GM19397 (cell line): ENCODE measurements around the gene ARHGAP31.
"Not testable (repeated sequence)": the region's sequence is repeated elsewhere in the genome, so short reads cannot be mapped to it uniquely, and the experiment has no call there.

ENCODE experiments used
- ATAC-seq: cut with Tn5 transposase; IDR thresholded peaks from one replicate; pipeline ENCODE4 v1.9.1; 2021; ENCODE audit warnings: mild to moderate bottlenecking, moderate library complexity; ENCODE audit not compliant: unreplicated experiment

The ARHGAP31 gene, protein sequence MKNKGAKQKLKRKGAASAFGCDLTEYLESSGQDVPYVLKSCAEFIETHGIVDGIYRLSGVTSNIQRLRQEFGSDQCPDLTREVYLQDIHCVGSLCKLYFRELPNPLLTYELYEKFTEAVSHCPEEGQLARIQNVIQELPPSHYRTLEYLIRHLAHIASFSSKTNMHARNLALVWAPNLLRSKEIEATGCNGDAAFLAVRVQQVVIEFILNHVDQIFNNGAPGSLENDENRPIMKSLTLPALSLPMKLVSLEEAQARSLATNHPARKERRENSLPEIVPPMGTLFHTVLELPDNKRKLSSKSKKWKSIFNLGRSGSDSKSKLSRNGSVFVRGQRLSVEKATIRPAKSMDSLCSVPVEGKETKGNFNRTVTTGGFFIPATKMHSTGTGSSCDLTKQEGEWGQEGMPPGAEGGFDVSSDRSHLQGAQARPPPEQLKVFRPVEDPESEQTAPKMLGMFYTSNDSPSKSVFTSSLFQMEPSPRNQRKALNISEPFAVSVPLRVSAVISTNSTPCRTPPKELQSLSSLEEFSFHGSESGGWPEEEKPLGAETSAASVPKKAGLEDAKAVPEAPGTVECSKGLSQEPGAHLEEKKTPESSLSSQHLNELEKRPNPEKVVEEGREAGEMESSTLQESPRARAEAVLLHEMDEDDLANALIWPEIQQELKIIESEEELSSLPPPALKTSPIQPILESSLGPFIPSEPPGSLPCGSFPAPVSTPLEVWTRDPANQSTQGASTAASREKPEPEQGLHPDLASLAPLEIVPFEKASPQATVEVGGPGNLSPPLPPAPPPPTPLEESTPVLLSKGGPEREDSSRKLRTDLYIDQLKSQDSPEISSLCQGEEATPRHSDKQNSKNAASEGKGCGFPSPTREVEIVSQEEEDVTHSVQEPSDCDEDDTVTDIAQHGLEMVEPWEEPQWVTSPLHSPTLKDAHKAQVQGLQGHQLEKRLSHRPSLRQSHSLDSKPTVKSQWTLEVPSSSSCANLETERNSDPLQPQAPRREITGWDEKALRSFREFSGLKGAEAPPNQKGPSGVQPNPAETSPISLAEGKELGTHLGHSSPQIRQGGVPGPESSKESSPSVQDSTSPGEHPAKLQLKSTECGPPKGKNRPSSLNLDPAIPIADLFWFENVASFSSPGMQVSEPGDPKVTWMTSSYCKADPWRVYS (N-terminal part only)

DNA sequence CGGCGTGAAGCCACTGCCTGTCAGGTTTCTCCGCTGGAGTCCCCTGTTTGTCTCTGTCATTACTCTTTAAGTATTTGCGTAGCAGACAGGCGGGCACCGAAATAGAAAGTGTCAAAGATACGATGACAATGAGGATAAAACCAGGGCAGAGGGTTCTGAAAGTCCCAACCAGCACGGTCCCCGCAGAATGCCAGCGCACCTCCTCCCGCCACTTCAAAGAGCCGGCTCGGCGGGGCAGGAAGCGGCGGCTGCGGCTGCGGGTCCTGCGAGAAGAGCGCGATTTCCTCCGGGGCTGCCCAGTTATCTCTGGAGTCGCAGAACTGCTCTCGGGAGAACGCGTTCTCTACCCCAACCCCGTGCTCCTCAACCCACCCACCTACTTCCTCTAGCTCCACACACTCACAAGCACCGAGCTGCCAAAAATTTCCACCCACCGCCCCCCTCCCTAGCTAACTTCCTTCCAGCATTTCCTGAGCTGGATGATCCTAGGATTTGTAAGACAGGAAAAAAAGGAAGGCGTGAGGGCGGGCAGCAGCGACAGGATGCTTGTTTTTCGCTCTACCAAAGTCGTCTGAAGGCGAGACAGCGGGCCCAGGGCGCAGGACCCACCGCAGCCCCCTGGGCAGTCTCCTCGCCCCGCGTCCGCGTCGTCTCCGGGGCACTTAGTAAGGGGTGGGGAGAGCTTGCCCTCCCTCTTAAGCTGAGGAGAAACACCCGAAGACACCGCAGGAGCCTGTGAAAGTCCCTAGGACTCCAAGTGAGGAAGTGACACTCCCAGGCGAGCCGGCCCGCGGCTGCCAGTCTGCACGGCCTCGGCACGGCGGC lies at the start of gene ARHGAP31:
TSS of gene ARHGAP31 (plus strand) at position 513 of the 825 bp plus-strand sequence. CDS start 522 bp downstream, outside the sequence.
- peak; percentile 57 for ATAC-seq

DNA sequence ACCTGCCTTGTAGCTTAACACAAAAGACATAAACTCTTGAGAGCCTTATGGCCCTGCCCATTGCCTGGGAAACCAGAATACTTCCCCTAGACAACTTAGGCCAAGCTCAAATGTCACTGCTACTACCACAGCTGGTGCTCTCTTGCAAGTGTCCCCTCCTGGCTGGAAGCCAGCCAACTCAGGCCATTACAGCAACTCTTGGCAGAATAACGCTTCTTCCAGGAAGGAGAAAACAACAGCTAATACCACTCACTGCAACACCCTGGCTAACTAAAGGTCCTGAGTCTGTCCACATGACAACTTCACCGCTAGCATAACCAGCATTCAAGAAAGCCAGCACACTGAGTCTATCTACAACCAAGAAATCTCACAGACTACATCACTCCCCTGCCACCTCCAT lies 48.4 kb upstream of the ARHGAP31 start:
- no peak for ATAC-seq

DNA sequence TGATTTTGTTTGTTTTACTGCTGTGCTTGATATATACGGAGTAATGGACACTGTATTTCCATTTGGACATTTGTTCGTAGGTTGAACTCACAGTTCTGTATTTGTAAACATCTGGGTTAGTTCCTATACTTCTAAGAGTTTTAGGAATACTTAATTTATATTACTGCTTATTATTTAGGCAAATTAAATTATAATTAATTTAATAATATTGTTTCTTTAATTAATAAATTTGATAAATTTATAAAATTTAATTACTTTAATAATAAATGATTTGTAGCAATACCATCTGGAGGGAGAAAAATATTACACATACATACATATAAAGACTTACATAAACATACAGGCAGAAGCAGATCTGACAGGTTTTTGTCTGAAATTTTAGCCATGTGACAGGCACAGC lies 39.0 kb upstream of the ARHGAP31 start:
- ATAC-seq = no peak

DNA sequence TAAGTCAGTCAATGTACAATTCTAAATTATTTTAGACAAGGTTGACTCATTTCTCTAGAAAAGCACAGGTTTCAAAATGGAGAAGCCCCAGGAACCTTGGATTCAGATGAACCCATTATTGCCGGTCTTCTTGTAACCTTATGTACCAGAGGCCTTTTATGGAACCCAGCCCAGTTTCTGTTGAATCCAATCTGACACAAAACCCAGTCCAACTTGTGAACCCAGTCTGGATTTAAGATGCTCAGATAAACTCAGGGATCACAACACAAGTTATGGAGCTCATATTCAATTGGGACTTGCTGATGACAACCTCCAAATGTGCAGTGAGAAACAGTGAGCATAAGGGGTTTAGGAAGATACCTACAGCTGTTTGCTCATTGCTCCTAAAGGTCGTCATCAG lies 37.1 kb upstream of the ARHGAP31 start:
- ATAC-seq = no peak

DNA sequence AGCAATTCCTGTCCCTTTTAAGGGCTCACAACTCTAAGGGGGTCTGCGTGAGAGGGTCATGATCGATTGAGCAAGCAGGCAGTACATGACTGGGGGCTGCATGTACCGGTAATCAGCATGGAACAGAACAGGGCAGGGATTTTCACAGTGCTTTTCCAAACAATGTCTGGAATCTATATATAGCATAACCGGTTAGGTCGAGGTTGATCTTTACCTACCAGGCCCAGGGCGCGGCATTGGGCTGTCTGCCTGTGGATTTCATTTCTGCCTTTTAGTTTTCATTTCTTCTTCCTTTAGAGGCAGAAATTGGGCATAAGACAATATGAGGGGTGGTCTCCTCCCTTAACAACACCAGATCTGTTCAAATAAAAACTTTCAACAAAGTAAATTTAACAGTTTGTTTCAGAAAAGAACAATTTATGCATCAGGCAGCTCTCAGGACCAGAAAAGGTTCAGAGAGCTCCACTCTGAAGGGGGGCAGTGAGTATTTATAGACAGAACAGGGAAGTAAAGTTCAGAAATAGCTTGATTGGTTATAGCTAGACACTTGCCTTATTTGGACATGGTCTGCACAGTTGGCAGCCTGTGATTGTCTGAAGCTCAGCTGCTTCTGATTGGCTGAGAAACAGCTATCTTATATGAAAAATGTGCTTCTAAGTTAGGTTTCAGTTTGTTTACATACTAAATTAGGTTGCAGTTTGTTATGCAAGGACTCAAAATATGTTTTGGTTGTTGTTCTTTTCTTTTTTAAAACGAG lies 36.4 kb upstream of the ARHGAP31 start:
- peak; percentile 76 for ATAC-seq

DNA sequence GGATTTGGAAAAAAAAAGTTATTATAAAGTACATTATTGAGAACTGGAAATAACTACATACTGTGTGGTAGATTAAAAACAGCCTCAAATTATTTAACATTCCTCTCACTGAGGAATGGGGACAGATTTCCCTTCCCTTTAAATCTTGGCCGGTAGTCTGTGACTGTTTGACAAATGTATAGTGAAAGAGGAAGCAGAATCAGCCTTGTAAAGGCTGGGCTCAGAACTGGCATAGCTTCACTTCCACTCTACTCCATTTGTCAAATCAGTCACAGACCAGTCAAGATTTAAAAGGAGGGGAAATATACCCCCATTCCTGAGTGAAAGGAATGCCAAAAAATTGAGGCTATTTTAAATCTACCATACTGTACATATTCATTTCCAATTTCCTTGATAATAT lies 35.3 kb upstream of the ARHGAP31 start:
- peak; percentile 83 for ATAC-seq

DNA sequence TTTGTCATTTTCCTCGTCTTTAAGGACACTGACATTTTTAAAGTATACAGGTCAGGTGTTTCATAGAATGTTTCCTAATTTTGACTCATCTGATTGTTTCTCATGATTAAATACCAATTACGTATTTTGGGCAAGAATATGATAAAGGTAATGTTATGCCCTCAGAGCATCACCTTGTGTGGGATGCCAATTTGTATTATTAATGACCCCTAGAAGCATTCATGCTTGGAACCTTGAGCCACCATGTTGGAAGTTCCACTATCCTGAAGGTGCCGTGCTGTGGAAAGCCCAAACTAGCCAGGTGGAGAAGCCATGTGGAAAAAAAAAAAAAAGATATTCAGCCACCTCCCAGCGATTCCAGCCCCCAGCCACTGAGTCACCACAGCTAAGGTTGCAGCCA lies 34.4 kb upstream of the ARHGAP31 start:
- ATAC-seq = no peak

DNA sequence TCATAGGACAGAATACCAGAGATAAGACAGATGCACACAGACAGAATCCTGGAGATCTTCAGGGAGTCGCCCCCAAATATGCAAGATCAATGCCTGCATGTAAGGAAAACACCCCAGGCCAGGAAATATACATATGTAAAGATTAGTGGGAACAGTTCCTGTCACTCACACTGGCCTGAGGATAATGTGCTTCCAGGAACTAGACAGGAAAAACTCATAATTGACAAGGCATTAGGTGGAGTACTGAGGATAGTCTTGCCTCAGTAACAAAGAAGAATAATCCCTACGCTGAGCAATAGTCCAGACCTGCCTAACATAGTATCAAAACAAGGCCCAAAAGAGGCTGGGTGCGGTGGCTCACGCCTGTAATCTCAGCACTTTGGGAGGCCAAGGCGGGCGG lies 33.1 kb upstream of the ARHGAP31 start:
- ATAC-seq = no peak

DNA sequence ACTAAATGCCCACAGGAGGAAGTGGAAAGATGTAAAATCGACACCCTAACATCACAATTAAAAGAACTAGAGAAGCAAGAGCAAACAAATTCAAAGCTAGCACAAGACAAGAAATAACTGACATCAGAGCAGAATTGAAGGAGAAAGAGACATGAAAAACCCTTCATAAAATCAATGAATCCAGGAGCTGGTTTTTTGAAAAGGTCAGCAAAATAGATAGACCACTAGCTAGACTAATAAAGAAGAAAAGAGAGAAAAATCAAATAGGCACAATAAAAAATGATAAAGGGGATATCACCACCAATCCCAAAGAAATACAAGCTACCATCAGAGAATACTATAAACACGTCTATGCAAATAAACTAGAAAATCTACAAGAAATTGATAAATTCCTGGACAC lies 24.0 kb upstream of the ARHGAP31 start:
- not testable (repeated sequence) for ATAC-seq

DNA sequence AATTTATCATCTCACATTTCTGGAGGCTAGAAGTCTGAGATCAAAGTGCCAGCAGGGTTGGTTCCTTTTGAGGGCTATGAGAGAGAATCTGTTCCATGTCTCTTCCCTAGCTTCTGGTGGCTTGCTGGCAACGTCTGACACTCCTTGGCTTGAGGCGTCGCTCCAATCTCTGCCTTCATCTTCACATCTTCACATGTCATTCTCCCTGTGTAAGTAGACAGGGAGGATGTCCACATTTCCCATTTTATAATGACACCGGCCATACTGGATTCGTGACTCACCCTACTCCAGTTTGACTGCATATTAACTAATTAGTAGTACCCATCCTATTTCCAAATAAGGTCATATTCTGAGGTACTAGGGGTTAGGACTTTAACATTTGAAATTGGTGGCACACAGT lies 17.5 kb upstream of the ARHGAP31 start:
- ATAC-seq = no peak

DNA sequence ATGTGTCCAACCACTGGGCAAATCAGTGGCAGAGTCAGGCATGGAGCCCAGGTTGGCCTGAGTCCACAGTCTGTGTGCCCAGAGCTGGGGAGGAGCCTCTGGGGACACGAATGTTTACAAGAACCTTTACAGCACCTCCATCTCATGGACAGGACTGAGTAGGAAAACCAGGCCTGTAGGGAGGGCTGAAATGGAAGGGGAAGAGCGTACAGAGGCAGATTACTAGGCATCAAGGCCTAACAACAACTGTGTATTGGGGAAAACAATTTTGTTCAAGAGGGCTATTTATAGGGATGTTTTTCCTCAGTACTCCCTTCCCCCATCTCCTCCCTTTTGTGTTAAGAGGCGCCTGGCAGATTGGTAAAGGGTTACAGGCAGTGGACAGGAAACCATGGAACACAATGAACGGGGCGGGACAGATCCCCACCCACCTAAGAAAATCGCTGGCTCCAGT lies 15.1 kb upstream of the ARHGAP31 start:
- ATAC-seq = no peak

DNA sequence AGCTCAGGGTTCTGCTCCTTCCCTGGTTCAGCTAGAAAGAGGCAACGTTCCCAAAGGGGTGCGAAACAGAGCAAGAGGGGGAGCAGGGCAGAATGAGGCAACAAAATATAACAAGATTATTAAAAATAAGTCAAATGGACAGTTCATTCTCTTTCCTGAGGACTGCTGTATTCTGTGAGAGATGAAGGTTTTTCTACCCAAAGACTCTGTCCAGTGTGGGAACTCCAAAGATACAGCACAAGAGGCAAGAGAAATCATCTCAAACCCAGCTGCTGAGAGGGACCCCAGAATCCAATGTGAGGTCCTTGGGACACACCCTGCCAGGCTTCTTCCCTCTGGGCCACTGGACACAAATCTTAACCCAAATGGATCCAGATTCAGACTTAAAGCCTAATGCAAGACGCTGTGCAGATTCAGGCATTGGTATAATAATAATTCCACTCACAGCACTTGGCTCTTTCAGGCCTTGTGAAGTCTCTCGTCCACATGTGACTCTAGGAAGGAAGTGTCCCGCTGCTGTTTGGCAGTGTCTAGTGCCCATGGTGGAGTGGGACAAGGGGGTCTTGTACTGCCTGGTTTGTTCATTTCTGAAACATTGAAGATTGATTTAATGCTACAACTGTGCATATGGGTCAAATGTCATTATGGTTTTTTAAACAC lies 14.5 kb upstream of the ARHGAP31 start:
- ATAC-seq = no peak

DNA sequence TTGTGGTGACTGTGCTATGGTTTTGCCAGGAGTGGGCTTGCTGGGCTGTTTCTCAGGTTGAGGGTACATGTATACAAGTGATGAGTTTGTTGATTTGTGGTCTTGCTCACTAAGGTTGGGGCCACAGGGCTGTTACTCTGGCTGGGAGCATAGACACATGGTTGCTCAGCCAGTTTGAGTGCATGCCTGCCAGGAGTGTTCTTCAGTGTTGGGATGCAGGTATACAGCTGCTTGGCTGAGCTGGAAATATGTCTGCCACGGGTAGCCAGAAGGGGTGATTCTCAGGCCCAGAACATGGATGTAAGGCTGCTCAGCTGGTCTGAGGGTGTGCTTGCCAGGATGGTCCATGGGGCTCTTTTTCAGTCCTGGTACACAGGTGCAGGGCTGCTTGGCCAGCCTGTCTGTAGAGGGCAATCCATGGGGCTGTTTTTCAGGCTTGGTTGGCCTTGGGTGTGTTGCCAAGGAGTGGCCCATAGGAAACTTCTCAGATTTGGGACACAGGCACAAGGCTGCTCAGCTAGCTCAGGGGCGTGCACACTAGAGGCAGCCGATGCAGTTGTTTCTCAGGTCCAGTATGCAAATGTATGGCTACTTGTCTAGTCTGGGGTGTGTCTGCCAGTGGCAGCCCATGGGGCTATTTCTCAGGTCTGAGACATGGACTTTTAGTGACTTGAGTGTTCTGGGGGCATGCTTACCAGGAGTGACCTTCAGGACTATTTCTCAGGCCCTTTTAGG lies 5.3 kb upstream of the ARHGAP31 start:
- no peak for ATAC-seq

DNA sequence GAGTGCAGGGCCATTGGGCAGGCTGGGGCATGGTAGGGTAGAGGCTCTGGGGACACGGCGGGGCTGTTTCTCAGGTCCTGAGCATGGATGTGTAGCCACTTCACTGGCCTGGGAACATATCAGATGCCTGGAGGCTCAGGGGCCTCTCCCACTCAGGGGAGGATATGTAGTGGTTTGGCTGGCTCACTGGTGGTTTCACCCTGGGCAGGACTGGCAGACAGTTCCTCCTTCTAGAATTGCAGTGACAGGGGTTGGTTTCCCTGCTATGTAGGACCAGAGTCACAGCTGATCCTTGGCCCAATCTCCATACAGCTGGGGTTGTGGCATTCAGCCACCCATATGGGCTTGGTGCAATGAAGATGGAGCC lies 4.8 kb upstream of the ARHGAP31 start:
- no peak for ATAC-seq

DNA sequence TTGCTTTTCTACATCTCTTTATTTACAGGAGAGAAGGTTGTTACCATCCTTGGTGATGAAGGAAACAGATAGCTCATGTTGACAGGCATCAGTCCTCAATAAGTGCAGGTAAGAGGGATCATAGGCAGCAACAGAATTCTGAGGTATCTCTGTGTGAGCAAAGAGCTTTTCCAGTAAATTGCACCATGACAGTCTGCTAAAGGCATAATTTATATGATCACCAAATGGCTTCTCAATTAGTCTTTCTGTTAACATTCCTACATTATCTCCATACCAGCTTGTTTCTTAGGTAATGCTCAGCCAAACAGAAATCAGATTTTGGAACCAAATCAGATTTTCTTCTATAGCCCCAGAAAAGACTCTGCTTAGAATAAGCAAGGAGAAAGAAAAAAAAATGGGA lies 3.6 kb upstream of the ARHGAP31 start:
- ATAC-seq = no peak

DNA sequence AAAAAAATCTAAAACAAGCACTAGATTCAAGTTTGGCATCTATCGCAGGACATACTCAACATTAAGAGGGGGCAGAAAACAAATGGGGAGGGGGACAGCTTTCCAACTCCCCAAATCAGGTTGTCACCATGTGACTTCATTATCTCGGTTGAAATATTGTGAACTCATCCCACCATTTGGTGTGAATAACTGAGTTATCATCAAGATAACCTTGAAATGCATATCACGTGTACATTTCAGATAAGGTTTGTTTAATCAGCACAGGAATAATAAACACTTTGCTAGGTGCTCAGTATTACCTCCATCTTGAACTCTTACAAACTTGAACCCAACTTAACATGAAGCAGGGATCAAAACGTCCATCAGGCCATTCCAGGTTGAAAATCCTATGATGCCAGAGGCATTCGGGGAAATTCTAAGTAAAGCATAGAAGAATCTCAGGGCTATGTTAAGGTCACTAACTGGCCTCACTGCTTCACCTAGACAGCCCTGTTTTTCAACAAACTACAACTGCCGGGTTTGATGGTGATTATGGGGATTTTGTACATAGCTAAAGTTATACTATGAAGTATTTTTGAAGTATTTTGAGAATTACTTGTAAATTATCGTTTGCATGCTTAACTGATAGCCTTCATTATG lies 3.0 kb upstream of the ARHGAP31 start:
- ATAC-seq = no peak

DNA sequence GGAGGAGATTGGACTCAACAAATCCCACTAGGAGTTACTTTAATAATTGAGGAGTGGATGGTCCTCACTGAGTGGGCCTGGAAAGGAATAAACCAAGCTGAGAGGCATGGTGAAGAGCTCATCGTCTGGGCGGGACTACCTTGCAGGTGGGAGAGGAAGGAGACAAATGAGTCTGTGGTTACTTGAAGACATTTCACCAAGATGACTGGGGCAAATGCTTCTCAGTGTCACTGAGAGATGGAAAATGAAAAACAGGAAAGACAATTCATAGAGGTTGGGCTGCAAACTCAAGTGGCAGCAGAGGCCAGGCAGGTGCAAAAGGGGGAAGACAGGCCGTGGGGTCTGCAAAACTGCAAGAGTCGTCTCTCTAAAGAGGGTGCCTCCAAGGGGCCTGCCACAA lies 1.5 kb upstream of the ARHGAP31 start:
- no peak for ATAC-seq
